Uterus (tissue), 4 donors: ENCODE results near the gene ASTN2. TPM values are rescaled to one million over a fixed set of nuclear protein-coding genes. Genes with fewer than 3 reads are reported as not detected.

Experiments
- DNase-seq, 2 donors: peaks; one replicate each; pipeline ENCODE4 v3.0.0-alpha.2; 2019 to 2020
- H3K27ac ChIP-seq, 2 donors: fragments of 200-600 bp; sonication (generic); 1 replicate in 1 of 2; 2 replicates in 1 of 2; pipeline ENCODE4 v1.5.1; 2016 to 2018
- H3K27me3 ChIP-seq, 2 donors: fragments of 200-600 bp; sonication (generic); one replicate each; pipeline ENCODE4 v1.5.1; 2018 to 2019; ENCODE audit warnings: control low read depth in 1 of 2
- H3K36me3 ChIP-seq, 2 donors: fragments of 200-600 bp; sonication (generic); one replicate each; pipeline ENCODE4 v1.5.1; 2019; ENCODE audit warnings: control low read depth in 1 of 2
- H3K4me1 ChIP-seq, 2 donors: fragments of 200-600 bp; sonication (generic); one replicate each; pipeline ENCODE4 v1.5.1; 2018 to 2019; ENCODE audit warnings: control low read depth in 1 of 2
- H3K4me3 ChIP-seq, 2 donors: fragments of 200-600 bp; sonication (generic); 1 replicate in 1 of 2; 2 replicates in 1 of 2; pipeline ENCODE4 v1.5.1; 2018 to 2019; ENCODE audit warnings: mild to moderate bottlenecking in 1 of 2
- H3K9me3 ChIP-seq, 2 donors: fragments of 200-600 bp; sonication (generic); one replicate each; pipeline ENCODE4 v1.5.1; 2019; ENCODE audit warnings: control low read depth in 1 of 2
- POLR2A ChIP-seq, 2 donors: fragments of 450-650 bp; IDR thresholded peaks; one replicate each; pipeline ENCODE4 v1.6.1; 2016; ENCODE audit warnings: antibody characterized with exemption in 2 of 2, mild to moderate bottlenecking in 1 of 2, moderate library complexity in 1 of 2
- intact Hi-C: fragments of 100-400 bp; cut with DNase I; formaldehyde crosslinking; loops from one replicate; pipeline ENCODE4 v1.15.1; 2023; ENCODE audit warnings: low total_unique reads
- total RNA-seq, 4 donors: library from RNA; depleted of rRNA in 3 of 4; stranded (reverse); fragments of >200 nt in 3 of 4; gene quantifications; one replicate each; pipeline versions ENCODE4 v1.1.0 to v1.2.4, GENCODE V29; 2014 to 2023
- TF ChIP-seq, protein P1 (sequence below), 4 experiments: fragments of 200-600 bp in 2 of 4; fragments of 450-650 bp in 2 of 4; sonication (generic) in 2 of 4; IDR thresholded peaks; one replicate each; pipeline ENCODE4 v1.5.1; 2016 to 2019; ENCODE audit warnings: antibody characterized with exemption in 4 of 4, mild to moderate bottlenecking in 2 of 4, moderate library complexity in 1 of 4
- donor health status: DM: yes; HTN: yes; CAD: no.

The ASTN2 gene
- total RNA-seq, 4 donors from 2014 or later: 1.8 to 8.6 (median 6.7) TPM

DNA sequence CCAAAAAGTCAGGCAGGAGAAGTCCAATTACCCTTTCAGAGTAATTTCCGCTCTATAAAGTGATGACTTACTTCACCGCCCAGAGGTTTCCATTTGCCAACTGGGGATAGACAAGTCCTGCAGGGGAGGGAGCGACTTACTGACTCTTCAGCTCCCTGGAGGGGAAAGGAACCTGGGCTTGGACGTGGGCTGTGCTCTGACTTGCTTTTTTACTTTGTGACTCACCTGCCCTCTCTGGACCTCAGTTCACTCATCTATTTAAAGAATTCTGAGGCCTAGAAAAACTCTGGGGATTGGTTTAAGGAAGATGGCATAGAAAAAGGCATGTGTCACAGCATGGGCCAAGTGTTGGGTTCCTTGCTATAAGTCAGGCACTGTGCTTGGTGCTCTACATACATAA lies 908.2 kb downstream of the ASTN2 start:
- TF ChIP-seq, protein P1, sequence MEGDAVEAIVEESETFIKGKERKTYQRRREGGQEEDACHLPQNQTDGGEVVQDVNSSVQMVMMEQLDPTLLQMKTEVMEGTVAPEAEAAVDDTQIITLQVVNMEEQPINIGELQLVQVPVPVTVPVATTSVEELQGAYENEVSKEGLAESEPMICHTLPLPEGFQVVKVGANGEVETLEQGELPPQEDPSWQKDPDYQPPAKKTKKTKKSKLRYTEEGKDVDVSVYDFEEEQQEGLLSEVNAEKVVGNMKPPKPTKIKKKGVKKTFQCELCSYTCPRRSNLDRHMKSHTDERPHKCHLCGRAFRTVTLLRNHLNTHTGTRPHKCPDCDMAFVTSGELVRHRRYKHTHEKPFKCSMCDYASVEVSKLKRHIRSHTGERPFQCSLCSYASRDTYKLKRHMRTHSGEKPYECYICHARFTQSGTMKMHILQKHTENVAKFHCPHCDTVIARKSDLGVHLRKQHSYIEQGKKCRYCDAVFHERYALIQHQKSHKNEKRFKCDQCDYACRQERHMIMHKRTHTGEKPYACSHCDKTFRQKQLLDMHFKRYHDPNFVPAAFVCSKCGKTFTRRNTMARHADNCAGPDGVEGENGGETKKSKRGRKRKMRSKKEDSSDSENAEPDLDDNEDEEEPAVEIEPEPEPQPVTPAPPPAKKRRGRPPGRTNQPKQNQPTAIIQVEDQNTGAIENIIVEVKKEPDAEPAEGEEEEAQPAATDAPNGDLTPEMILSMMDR (IDR thresholded peaks at IDR 0.05): no peak
- no peak for TF ChIP-seq POLR2A (IDR thresholded peaks at IDR 0.05)
- Histone ChIP-seq H3K27me3 (no peaks in the 10 kb centered on the region), H3K27ac (no peak overlapping the region), H3K4me3 (no peak overlapping the region), H3K4me1 (no peaks in the 10 kb centered on the region), H3K9me3 (no peaks in the 10 kb centered on the region), H3K36me3 (no peaks in the 10 kb centered on the region)
- no peak for DNase-seq
- intact Hi-C loops: no loop called here

DNA sequence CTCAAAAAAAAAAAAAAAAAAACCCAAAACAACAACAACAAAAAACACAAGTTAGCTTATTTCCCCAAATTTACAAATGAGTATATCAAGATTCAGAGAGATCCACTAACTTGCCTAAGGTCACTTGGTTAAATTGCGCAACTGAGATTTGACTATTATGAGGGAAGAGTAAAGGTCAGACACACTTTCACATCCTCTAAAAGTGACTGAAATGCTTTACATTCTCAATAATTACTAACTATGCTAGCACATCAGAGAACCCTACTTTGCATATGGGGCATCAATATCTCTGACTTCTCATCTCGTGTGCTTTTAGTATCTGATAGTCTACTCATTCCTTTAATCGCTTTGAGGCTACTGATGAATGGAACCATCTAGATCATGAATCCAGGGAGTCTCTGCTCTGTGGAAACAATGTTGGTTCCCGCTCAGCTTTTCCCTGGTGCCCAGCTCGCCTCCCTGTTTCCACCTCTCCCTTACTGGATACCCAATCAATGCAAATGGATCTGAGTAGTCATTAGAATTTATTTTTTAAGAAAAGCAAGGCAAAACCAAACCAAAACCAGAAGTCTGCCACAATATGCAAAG lies 909.9 kb downstream of the ASTN2 start:
- Histone ChIP-seq H3K27me3 (no peaks in the 10 kb centered on the region), H3K9me3 (no peaks in the 10 kb centered on the region), H3K27ac (no peak overlapping the region), H3K36me3 (no peaks in the 10 kb centered on the region), H3K4me3 (no peak overlapping the region), H3K4me1 (no peaks in the 10 kb centered on the region)
- TF ChIP-seq, protein P1 (IDR thresholded peaks at IDR 0.05): no peak
- no peak for TF ChIP-seq POLR2A (IDR thresholded peaks at IDR 0.05)
- DNase-seq: no peak
- intact Hi-C loops: no loop called here

DNA sequence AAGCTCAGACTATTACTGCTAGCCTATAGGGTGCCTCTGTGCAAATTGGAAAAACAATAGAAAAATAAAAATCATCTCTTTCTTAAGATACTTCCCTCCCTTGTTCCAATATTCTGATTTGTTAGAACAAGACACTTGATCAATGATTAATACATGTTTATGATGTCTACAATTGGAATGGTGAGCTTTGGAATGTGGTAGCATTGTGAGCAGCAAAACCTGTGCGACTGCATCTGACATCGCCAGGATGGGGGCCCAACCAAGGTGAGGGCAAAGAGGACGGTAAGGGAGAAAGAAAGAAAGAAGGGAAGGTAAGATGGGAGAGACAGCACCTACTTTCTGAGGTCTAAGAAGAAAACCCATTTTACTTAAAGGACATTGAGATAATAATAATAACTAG lies 910.8 kb downstream of the ASTN2 start:
- no peak overlapping the region for H3K27ac ChIP-seq
- H3K4me1 ChIP-seq: no peaks in the 10 kb centered on the region
- H3K9me3 ChIP-seq: no peaks in the 10 kb centered on the region
- TF ChIP-seq POLR2A (IDR thresholded peaks at IDR 0.05): no peak
- TF ChIP-seq, protein P1 (IDR thresholded peaks at IDR 0.05): no peak
- H3K4me3 ChIP-seq: no peak overlapping the region
- H3K27me3 ChIP-seq: no peaks in the 10 kb centered on the region
- intact Hi-C loops: no loop called here
- DNase-seq: no peak
- no peaks in the 10 kb centered on the region for H3K36me3 ChIP-seq

DNA sequence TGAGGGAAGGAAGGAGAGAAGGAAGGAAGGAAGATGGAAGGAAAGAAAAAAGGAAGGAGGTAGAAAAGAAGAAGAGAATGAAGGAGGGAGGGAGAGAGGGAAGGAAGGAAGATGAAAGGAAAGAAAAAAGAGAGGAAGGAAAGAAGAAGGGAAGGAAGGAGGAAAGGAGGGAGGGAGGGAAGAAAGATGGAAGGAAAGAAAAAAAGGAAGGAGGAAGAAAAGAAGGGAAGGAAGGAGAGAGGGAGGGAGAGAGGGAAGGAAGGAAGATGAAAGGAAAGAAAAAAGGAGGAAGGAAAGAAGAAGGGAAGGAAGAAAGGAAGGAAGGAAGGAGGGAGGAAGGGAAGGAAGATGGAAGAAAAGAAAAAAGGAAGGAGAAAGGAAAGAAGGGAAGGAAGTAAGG lies 912.1 kb downstream of the ASTN2 start:
- Histone ChIP-seq H3K4me3 (no peak overlapping the region), H3K9me3 (no peaks in the 10 kb centered on the region), H3K27ac (no peak overlapping the region), H3K27me3 (no peaks in the 10 kb centered on the region), H3K36me3 (no peaks in the 10 kb centered on the region), H3K4me1 (no peaks in the 10 kb centered on the region)
- intact Hi-C loops: no loop called here
- no peak for TF ChIP-seq POLR2A (IDR thresholded peaks at IDR 0.05)
- TF ChIP-seq, protein P1 (IDR thresholded peaks at IDR 0.05): no peak
- DNase-seq: no peak

DNA sequence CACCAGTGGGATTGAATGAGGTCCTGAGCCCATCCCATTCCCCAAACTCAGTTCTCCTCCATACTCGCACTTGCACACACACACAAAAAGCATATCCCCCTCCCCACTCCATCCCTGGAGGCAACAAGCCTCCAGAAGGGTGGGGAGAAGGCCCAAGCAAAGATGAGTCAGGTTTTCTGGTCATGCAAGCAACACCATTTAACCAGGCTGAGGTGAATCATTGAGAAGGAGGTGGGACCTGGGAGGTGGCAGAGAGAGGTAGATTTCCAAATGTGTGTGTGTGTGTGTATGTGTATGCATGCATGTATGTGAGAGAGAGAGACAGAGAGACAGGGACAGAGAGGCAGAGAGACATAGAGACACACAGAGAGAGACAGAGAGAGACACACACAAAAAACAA lies 913.0 kb downstream of the ASTN2 start:
- no peaks in the 10 kb centered on the region for H3K4me1 ChIP-seq
- no peak for TF ChIP-seq POLR2A (IDR thresholded peaks at IDR 0.05)
- TF ChIP-seq, protein P1 (IDR thresholded peaks at IDR 0.05): no peak
- DNase-seq: no peak
- H3K36me3 ChIP-seq: no peaks in the 10 kb centered on the region
- intact Hi-C loops: no loop called here
- H3K27me3 ChIP-seq: no peaks in the 10 kb centered on the region
- no peaks in the 10 kb centered on the region for H3K9me3 ChIP-seq
- H3K27ac ChIP-seq: no peak overlapping the region
- no peak overlapping the region for H3K4me3 ChIP-seq
